Mesothelial cell of epicardium (in vitro differentiated cells): Measurements from ENCODE around the gene ZNF154. TPM values are rescaled to one million over a fixed set of nuclear protein-coding genes. Genes with fewer than 3 reads are reported as not detected.

Source experiments
- DNase-seq, 2 experiments: peaks; one replicate each; pipeline ENCODE4 v3.0.0; 2021; ENCODE audit warnings: low spot score in 2 of 2; ENCODE audit not compliant: unreplicated experiment in 2 of 2
- H3K27ac Mint-ChIP-seq: 2 replicates; pipeline ENCODE4 v1.8.0; 2021; ENCODE audit warnings: mixed read lengths
- H3K27me3 Mint-ChIP-seq: 2 replicates; pipeline ENCODE4 v1.8.0; 2021; ENCODE audit warnings: low read depth, mixed read lengths
- H3K36me3 Mint-ChIP-seq: 2 replicates; pipeline ENCODE4 v1.8.0; 2021; ENCODE audit warnings: mixed read lengths
- H3K4me1 Mint-ChIP-seq: 2 replicates; pipeline ENCODE4 v1.8.0; 2021; ENCODE audit warnings: mixed read lengths
- H3K4me3 Mint-ChIP-seq: 2 replicates; pipeline ENCODE4 v1.8.0; 2021; ENCODE audit warnings: mild to moderate bottlenecking, moderate library complexity, mixed read lengths
- H3K9me3 Mint-ChIP-seq: 2 replicates; pipeline ENCODE4 v1.8.0; 2021; ENCODE audit warnings: mixed read lengths
- CTCF ChIP-seq: fragments of 200-600 bp; sonication (generic); IDR thresholded peaks from one replicate; pipeline ENCODE4 v1.5.0; 2021; ENCODE audit warnings: antibody characterized with exemption; ENCODE audit not compliant: unreplicated experiment
- total RNA-seq: library from RNA; stranded (reverse); gene quantifications from 3 replicates; pipeline ENCODE4 v1.2.1, GENCODE V29; 2021

Gene ZNF154
- total RNA-seq, 1 donor from 2014 or later, result 42.7 TPM

- no peaks in the 10 kb centered on the region for H3K4me1 Mint-ChIP-seq
Measured at GRCh38 chr19:57719424-57719823, 10.4 kb upstream of the ZNF154 start.

GRCh38 chr19:57712222-57712621 lies 3.2 kb upstream of the ZNF154 start:
- TF ChIP-seq CTCF, result no peak
- peaks cover 15% of the 10 kb centered on the region for H3K4me1 Mint-ChIP-seq
- peaks cover 40% of the 10 kb centered on the region for H3K36me3 Mint-ChIP-seq
- no peak overlapping the region for H3K4me3 Mint-ChIP-seq
- no peak for DNase-seq
- peaks cover 26% of the 10 kb centered on the region for H3K9me3 Mint-ChIP-seq
- no peak overlapping the region for H3K27ac Mint-ChIP-seq
- no peaks in the 10 kb centered on the region for H3K27me3 Mint-ChIP-seq

More at GRCh38 chr19:57719424-57719823, 10.4 kb upstream of the ZNF154 start:
- DNase-seq, result no peak
- H3K27ac Mint-ChIP-seq, result no peak overlapping the region
- no peaks in the 10 kb centered on the region for H3K27me3 Mint-ChIP-seq
- no peak overlapping the region for H3K4me3 Mint-ChIP-seq
- H3K9me3 Mint-ChIP-seq, result peaks cover 71% of the 10 kb centered on the region
- H3K36me3 Mint-ChIP-seq, result peaks cover 82% of the 10 kb centered on the region
- no peak for TF ChIP-seq CTCF

GRCh38 chr19:57709616-57710015 lies 612 bp upstream of the ZNF154 start:
- no peaks in the 10 kb centered on the region for H3K27me3 Mint-ChIP-seq
- peak overlapping the region; percentile 98 for H3K27ac Mint-ChIP-seq
- peak overlapping the region; percentile 92 for H3K4me3 Mint-ChIP-seq
- H3K36me3 Mint-ChIP-seq, result peaks cover 45% of the 10 kb centered on the region
- peaks cover 21% of the 10 kb centered on the region for H3K4me1 Mint-ChIP-seq
- H3K9me3 Mint-ChIP-seq, result peaks cover 28% of the 10 kb centered on the region
- no peak for DNase-seq
- no peak for TF ChIP-seq CTCF

DNA sequence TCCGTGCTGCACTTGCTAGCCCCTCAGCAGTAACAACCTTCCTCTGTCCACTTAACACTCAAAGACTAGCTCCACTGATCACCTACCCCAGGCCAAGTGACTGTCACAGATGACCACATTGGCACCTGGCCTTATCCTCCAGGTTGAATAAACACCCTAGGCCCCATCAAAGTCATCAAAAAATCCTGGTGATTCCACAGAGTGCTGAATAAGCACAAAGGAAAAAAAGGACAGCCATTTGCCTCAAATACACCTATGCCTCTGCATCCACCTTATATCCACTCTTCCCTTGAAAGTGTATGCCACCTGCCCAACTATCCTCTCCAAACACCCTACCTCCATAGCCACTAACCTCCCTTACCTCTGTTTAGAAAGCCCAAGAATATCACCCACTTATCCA lies 2.7 kb downstream of the ZNF154 start:
- H3K9me3 Mint-ChIP-seq, result peaks cover 51% of the 10 kb centered on the region
- peak overlapping the region; percentile 30 for H3K4me3 Mint-ChIP-seq
- H3K36me3 Mint-ChIP-seq, result peaks cover 66% of the 10 kb centered on the region
- DNase-seq, result no peak
- H3K4me1 Mint-ChIP-seq, result peaks cover 21% of the 10 kb centered on the region
- no peak for TF ChIP-seq CTCF
- H3K27ac Mint-ChIP-seq, result no peak overlapping the region
- no peaks in the 10 kb centered on the region for H3K27me3 Mint-ChIP-seq

- H3K4me3 Mint-ChIP-seq, result no peak overlapping the region
- DNase-seq, result no peak
- no peak overlapping the region for H3K27ac Mint-ChIP-seq
- H3K4me1 Mint-ChIP-seq, result peaks cover 4% of the 10 kb centered on the region
- peaks cover 65% of the 10 kb centered on the region for H3K9me3 Mint-ChIP-seq
- TF ChIP-seq CTCF, result no peak
- H3K36me3 Mint-ChIP-seq, result peaks cover 92% of the 10 kb centered on the region
- H3K27me3 Mint-ChIP-seq, result no peaks in the 10 kb centered on the region
Measured at GRCh38 chr19:57701625-57702024, 7.4 kb downstream of the ZNF154 start.

DNA sequence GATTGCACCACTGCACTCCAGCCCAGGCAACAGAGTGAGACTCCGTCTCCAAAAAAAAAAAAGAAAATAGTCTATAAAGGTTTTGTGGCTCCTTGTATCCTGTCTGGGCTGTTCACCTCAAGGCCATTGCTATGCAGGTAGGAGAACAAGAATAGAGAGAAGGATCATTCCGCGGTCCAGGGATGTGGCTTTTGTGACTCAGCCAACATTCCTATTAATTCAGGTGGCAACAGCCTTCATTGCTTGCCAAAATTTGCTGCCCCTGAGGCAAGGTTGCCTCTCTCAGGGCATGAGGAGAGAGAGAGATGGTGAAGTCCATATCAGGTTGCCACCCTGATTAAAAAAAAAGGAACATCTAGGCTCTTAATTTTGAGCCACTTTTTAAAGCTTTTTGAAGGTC lies 19.3 kb downstream of the ZNF154 start:
- TF ChIP-seq CTCF, result no peak
- Mint-ChIP-seq H3K9me3 (peaks cover 68% of the 10 kb centered on the region), H3K27ac (no peak overlapping the region), H3K4me1 (no peaks in the 10 kb centered on the region), H3K36me3 (peaks cover 79% of the 10 kb centered on the region), H3K27me3 (no peaks in the 10 kb centered on the region), H3K4me3 (no peak overlapping the region)
- DNase-seq, result no peak
